HFFc6 (cell line): ENCODE results near the gene PUS10. TPM values are rescaled to one million over a fixed set of nuclear protein-coding genes. Genes with fewer than 3 reads are reported as not detected.
A peak's percentile ranks its signal among the peaks of the same experiment; 100 is the strongest.
"Not testable (repeated sequence)": the region's sequence is repeated elsewhere in the genome, so short reads cannot be mapped to it uniquely, and the experiment has no call there.

ENCODE experiments used
- DNase-seq: peaks from one replicate; pipeline ENCODE4 v3.0.0-alpha.2; 2018
- H3K27ac Mint-ChIP-seq: 2 replicates; pipeline ENCODE4 v1.8.0; 2020; ENCODE audit warnings: mild to moderate bottlenecking, mixed read lengths
- H3K27me3 Mint-ChIP-seq: 2 replicates; pipeline ENCODE4 v1.8.0; 2021; ENCODE audit warnings: mild to moderate bottlenecking, moderate library complexity, mixed read lengths; ENCODE audit not compliant: insufficient read depth
- H3K36me3 Mint-ChIP-seq: 2 replicates; pipeline ENCODE4 v1.8.0; 2021; ENCODE audit warnings: low read depth, mixed read lengths
- H3K4me1 Mint-ChIP-seq: 2 replicates; pipeline ENCODE4 v1.8.0; 2020; ENCODE audit warnings: low read depth, mixed read lengths
- H3K4me3 Mint-ChIP-seq: 2 replicates; pipeline ENCODE4 v1.8.0; 2020; ENCODE audit warnings: mild to moderate bottlenecking, moderate library complexity, mixed read lengths
- H3K9me3 Mint-ChIP-seq: 2 replicates; pipeline ENCODE4 v1.8.0; 2020; ENCODE audit warnings: mild to moderate bottlenecking, mixed read lengths
- CTCF ChIP-seq: fragments of 200-600 bp; sonication (generic); IDR thresholded peaks from 2 replicates; pipeline ENCODE4 v1.5.0; 2021; ENCODE audit warnings: antibody characterized with exemption, mild to moderate bottlenecking
- total RNA-seq, 6 experiments: library from RNA; stranded (reverse); fragmentation: NEBNext Ultra II Directional; extraction: Animal tissue kit (Norgen Biotek cat#: 25700); gene quantifications; 2 replicates in 1 of 6; 3 replicates in 5 of 6; pipeline ENCODE4 v1.2.3, GENCODE V29; 2021

Gene PUS10
- total RNA-seq, 6 experiments from 2014 or later, result 4.2 to 6.1 (median 5.3) TPM

DNA sequence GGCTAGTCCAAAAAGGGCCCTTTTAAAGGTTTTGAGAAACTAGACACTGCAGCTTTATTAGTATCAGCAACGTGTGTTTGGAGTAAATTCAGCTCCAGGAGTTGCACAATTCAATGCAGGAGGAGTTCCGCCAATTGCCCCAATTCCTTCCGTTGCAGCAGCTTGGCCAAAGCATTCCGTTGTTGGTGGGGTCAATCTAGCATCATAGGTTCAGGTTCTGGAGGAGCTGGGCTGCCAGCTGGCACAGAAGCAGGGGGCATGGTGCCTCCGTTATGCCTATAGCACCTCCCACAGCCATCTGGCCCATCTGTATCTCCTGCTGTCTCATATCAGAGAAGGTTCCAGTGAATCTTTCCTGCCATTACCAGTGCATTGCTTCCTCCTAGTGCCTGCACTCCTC is 81.3 kb downstream of the PUS10 start:
- Mint-ChIP-seq H3K9me3 (no peaks in the 10 kb centered on the region), H3K4me1 (peaks cover 3% of the 10 kb centered on the region; the same call in 1 of the 2 replicates), H3K27ac (no peak overlapping the region), H3K4me3 (no peak overlapping the region), H3K36me3 (peaks cover 29% of the 10 kb centered on the region), H3K27me3 (no peaks in the 10 kb centered on the region)
- no peak for DNase-seq
- no peak for TF ChIP-seq CTCF

DNA sequence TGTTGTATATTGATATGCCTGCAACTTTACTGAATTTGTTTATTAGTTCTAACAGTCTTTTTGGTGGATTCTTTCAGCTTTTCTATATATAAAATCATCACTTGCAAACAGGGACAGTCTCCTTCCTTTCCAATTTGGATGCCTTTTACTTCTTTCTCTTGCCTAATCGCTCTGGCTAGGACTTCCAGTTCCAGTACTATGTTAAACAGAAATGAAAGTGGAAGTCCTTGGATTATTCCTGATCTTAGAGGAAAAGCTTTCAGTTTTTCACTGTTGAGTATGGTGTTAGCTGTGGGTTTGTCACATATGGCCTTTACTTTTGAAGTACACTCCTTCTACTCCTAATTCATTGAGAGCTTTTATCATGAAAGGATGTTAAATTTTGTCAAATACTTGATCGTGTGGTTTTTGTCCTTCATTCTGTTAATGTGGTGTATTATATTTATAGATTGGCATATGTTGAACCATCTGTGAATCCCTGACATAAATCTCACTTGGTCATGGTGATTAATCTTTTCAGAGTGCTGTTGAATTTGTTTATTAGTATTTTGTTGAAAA is 83.8 kb downstream of the PUS10 start:
- Mint-ChIP-seq H3K27ac (no peak overlapping the region), H3K27me3 (no peaks in the 10 kb centered on the region), H3K36me3 (peaks cover 31% of the 10 kb centered on the region), H3K9me3 (no peaks in the 10 kb centered on the region), H3K4me3 (no peak overlapping the region), H3K4me1 (peaks cover 6% of the 10 kb centered on the region; the same call in 1 of the 2 replicates)
- no peak for DNase-seq
- no peak for TF ChIP-seq CTCF

DNA sequence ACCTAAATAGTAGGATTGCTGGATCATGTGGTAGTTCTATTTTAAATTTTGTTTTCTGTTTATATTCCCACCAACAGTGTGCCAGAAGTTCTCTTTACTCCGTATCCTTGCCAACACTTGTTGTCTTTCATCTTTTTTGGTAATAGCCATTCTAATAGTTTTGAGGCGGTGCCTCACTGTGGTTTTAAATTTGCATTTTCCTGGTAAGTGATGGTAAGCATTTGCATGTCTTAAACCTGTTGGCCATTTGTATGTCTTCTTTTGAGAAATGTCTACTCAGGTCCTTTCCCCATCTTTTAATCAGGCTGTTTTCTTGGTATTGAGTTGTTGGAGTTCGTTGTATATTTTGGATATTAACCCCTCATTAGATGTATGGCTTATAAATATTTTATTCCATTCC is 85.1 kb downstream of the PUS10 start:
- Mint-ChIP-seq H3K4me3 (no peak overlapping the region), H3K36me3 (peaks cover 24% of the 10 kb centered on the region), H3K4me1 (peaks cover 6% of the 10 kb centered on the region; the same call in 1 of the 2 replicates), H3K9me3 (no peaks in the 10 kb centered on the region), H3K27me3 (no peaks in the 10 kb centered on the region), H3K27ac (no peak overlapping the region; the same call in 1 of the 2 replicates)
- no peak for DNase-seq
- TF ChIP-seq CTCF, result no peak

GRCh38 chr2:60932061-60932460 is 86.0 kb downstream of the PUS10 start:
- H3K9me3 Mint-ChIP-seq, H3K27me3 Mint-ChIP-seq, DNase-seq, H3K4me3 Mint-ChIP-seq: not testable (repeated sequence)
- H3K36me3 Mint-ChIP-seq, result peaks cover 20% of the 10 kb centered on the region
- peaks cover 15% of the 10 kb centered on the region for H3K4me1 Mint-ChIP-seq
- peak overlapping the region; percentile 60 for H3K27ac Mint-ChIP-seq

DNA sequence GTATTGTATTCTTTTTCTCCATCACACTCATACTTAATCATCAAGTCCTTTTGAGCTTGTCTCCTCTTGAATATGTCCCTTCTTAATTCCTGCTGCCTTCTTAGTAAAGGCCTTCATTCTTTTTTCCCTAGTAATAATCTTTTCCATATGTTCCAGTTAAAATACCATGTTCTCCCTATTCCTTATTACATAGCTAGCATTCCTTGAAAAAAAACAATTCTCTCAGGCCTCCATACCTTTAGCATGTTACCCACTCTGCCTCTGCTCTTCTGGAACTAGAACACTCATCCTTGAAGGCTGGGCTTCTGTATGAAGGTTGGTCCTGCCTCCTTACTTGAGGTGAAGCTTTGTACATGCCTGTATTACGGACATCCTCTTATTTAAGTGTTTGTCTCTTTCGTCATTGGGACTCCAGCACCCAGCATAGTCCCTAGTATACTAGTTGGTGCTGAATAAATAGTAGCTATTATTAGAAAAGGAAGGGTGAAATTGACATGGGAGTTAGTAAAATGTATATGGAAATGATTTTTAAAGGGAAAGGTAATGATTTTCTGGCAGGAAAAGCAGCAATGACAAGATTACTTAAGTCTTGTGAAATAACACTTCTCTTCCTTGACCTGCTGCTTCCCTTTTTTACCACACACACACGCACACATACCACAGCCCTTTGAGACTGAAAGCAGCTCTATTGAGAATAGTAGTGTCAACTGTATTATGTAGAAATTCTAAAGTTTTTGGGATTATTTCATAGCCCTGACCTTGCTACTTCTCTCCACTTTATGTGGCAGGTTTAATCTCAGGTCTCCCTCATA is 91.1 kb downstream of the PUS10 start:
- H3K9me3 Mint-ChIP-seq, result no peaks in the 10 kb centered on the region
- H3K27ac Mint-ChIP-seq, result peak overlapping the region; percentile 76
- TF ChIP-seq CTCF, result no peak

More for the DNA sequence above, 91.1 kb downstream of the PUS10 start:
- peaks cover 17% of the 10 kb centered on the region for H3K36me3 Mint-ChIP-seq
- peak; percentile 42 for DNase-seq
- H3K4me1 Mint-ChIP-seq, result peaks cover 29% of the 10 kb centered on the region
- no peaks in the 10 kb centered on the region for H3K27me3 Mint-ChIP-seq
- H3K4me3 Mint-ChIP-seq, result peak overlapping the region; percentile 51
